OCI-LY7 (cell line): Measurements from ENCODE around the gene TLX2.

Experiments used
- EZH2phosphoT487 ChIP-seq: fragments of 200-600 bp; sonication (generic); IDR thresholded peaks from 2 replicates; pipeline ENCODE4 v1.6.1; 2018; ENCODE audit warnings: low read depth, borderline replicate concordance, mild to moderate bottlenecking, mixed run types, antibody characterized with exemption, low read length, moderate library complexity, mixed read lengths
- TF ChIP-seq, protein P1 (sequence below): fragments of 200-600 bp; sonication (generic); conservative IDR thresholded peaks from 2 replicates; pipeline ENCODE4 v1.5.1; 2014; ENCODE audit warnings: mild to moderate bottlenecking, antibody characterized with exemption, low read length, moderate library complexity, mixed read lengths

DNA sequence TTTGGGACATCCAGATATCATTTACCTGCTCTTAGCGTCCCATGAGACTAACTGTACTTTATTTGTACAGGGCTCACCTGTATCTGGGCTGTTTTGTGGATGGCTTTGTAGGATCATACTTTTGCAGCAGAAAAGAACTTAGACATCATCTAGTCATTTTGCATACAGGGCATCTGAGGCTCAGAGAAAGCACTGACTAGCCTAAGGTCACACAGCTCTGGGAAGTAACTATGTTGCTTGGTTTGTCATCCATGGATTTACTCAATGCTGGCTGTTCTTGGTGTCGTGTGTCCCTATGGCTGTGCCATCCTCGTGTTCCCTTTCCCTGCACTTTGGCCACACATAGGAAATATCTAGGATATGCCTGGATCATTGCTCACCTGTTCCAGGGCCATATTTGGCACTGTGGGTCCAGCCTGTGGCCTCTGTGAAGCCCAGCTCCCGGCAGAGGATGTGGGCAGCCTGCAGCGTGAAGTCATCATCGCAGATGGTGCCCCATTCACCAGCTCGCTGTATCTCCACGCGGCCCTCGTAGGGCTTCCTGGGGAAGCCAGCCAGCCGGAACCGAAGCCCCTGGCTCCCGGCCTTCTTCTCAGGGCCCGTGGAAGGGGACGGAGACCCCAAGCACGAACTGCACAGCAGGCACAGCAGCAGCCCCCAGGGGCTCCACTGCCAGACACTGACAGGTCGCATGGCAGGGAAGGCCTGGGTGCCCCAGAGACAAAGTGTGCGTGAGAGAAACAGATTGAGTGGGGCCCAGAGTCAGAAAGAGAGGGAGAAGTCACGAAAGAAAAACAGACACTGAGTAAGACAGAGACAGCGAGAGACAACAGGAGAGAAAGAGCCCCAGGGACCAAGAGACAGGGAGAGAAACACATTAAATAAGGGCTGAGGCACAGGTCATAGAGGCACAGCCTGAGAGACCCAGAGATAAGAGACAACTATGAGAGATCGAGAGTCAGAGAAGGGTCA, 38.0 kb downstream of the TLX2 start:
- TF ChIP-seq, protein P1, sequence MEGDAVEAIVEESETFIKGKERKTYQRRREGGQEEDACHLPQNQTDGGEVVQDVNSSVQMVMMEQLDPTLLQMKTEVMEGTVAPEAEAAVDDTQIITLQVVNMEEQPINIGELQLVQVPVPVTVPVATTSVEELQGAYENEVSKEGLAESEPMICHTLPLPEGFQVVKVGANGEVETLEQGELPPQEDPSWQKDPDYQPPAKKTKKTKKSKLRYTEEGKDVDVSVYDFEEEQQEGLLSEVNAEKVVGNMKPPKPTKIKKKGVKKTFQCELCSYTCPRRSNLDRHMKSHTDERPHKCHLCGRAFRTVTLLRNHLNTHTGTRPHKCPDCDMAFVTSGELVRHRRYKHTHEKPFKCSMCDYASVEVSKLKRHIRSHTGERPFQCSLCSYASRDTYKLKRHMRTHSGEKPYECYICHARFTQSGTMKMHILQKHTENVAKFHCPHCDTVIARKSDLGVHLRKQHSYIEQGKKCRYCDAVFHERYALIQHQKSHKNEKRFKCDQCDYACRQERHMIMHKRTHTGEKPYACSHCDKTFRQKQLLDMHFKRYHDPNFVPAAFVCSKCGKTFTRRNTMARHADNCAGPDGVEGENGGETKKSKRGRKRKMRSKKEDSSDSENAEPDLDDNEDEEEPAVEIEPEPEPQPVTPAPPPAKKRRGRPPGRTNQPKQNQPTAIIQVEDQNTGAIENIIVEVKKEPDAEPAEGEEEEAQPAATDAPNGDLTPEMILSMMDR, result no peak
- TF ChIP-seq EZH2phosphoT487, result no peak
